NCI-H510A (cell line): ENCODE data around the gene MAG.

ENCODE experiments used
- DNase-seq: peaks from one replicate; lab custom pipeline; 2025; lab: John Stamatoyannopoulos, UW

MAG gene

GRCh38 chr19:35265126-35265899 lies 26.6 kb upstream of the MAG start:
- no peak for DNase-seq

DNA sequence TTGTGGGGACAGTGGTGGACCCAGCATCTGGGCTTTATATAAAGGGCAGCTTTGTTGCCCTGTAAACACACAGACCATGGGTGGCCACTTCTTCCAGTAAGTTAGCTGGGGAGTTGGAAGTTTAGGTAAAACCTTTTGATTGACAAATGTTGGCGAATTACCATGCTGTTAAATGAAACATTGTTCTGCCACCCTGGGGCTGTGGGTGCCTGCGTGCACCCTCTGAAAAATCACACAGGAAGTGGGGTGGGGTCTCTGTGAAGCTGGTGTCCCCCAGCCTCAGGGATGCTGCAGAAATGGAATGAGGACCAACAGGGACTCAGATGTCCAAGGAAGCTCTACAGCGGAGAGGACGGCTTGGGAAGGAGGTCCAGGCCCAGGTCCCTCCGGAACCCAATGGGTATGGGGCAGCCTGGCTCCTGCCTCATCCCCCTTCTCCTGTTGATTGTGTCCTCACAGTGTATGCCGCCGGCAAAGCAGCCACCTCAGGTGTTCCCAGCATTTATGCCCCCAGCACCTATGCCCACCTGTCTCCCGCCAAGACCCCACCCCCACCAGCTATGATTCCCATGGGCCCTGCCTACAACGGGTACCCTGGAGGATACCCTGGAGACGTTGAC lies 26.0 kb upstream of the MAG start:
- no peak for DNase-seq

GRCh38 chr19:35266520-35267352 lies 25.2 kb upstream of the MAG start:
- DNase-seq: no peak

GRCh38 chr19:35267353-35267817 lies 24.6 kb upstream of the MAG start:
- DNase-seq: no peak

DNA sequence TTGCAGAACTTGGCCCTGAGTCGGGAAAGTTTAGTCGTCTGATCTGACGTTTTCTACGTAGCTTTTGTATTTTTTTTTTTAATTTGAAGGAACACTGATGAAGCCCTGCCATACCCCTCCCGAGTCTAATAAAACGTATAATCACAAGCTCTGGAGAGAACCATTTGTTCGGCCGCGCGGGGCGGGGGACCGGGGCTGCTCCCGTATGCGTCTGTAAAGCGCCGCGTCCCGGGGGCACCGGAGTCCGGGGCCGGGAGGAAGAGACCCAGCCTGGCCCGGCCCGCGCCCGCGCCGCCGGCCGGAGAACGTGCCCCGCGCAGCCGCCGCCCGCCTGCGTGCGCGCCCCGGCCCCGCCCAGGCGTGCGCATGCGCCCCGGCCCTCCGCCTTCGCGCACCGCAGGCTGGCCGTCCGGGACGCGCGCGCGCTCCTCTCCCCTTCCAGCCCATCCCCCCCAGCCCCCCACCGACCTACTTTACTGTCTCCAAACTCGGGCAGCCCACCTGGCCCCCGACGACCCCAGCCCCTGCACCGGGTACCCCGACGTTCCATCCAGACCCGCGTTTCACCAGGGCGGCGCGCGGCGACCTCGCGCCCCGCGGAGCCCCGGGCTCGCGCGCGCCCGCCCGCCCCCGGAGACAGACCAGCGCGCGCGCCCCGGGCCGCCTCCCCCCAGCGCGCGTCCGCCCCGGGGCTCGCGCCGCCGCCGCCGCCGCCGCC lies 24.0 kb upstream of the MAG start:
- DNase-seq: peak; percentile 61

DNA sequence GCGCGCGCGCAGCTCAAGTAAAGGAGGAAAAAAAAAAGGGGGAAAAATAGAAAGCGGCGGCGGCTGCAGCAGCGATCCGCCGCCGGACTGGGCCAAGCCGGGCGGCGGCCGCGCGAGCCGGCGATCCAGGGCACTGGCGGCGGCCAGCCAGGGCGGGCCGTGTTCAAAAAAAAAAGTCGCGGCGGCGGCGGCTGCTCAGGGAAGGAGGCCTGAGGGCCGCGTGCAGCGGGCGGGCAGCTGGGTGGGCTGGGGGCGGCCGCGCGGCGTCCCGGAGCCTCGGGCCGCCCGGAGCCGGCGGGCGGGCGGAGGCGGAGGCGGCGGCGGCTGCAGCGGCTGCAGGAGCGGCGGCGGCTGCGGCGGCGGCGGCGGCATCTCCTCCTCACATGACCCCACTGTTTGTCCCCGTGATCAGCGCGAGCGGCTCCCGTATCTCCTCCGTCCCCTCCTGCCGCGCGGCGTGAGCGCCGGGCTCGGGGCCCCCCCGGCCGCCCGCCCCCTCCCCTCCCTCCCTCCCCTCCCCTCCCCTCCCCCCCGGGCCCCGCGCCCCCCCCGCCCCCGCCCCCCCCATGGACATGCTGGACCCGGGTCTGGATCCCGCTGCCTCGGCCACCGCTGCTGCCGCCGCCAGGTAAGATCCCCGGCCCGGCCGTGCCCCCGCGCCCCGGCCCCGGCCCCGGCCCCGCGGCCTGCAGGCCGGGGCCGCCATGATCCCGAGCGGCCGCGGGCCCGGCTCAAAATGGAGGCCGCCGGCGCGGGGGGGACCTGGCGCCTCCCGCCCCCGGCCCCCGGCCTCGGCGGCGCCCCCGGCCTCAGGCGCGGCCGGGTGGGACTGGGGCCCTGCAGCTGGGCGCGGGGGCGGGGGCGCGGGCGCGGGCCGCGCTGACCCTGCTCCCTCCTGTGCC lies 23.2 kb upstream of the MAG start, which contains the start of gene USF2:
Gene USF2 (plus strand): TSS at position 427 of the 902 bp plus-strand sequence. CDS start 140 bp downstream, at position 567.
- DNase-seq: peak; percentile 47

DNA sequence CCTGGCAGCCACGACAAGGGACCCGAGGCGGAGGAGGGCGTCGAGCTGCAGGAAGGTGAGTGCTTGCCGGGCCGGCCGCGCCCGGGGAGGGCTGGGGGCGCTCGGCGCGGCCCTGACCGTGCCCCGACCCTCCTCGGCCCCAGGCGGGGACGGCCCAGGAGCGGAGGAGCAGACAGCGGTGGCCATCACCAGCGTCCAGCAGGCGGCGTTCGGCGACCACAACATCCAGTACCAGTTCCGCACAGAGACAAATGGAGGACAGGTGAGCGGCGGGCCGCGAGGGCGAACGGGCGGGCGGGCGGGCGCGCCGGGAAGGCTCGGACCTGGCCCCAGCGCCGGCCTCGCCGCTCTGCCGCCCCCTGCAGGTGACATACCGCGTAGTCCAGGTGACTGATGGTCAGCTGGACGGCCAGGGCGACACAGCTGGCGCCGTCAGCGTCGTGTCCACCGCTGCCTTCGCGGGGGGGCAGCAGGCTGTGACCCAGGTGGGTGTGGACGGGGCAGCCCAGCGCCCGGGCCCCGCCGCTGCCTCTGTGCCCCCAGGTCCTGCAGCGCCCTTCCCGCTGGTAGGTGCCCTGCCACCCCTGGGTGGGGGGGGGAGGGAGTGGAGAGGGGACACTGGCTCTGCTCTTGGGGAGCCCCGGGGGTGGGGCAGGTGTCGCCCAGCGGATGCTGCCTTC lies 22.4 kb upstream of the MAG start:
- peak; percentile 72 for DNase-seq

DNA sequence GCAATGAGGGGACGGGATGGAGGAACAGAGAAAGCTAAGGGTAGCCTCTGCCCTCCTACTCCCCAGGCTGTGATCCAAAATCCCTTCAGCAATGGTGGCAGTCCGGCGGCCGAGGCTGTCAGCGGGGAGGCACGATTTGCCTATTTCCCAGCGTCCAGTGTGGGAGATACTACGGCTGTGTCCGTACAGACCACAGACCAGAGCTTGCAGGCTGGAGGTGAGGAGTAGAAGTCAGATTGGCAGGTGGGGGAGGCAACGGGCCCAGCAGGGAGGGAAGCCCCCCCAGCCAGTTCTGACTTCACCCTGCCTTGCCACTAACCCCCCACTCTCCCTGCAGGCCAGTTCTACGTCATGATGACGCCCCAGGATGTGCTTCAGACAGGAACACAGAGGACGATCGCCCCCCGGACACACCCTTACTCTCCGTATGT lies 21.6 kb upstream of the MAG start:
- DNase-seq: no peak

GRCh38 chr19:35271546-35271945 lies 20.4 kb upstream of the MAG start:
- DNase-seq: no peak

DNA sequence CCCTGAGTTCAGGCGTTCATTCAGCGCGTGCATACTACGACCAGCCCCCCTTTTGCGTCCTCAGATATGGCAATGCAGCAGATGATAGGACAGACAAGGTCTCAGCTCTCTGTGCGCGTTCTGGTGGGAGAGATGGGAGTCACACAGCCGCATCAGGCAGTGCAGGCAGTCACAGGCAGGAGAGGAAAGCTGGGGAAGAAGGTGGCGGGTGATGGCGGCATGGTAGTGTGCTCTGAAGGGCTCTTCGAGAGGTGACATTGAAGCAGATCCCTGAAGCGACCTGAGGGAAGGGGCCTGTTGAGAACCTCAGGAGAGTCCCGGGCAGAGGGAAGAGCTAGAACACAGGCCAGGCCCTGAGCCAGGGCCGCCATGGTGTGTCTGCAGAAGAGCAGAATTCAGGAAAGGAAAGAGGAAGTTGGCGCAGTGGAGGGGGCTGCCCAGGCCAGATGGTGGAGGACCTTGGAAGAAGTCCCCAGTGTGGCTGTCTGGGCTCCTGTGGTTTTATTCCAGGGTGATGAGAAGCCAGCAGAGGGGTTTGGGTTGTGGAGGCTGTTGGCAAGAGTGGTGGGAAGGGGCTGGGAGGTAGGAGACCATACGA lies 19.7 kb upstream of the MAG start:
- DNase-seq: no peak

- no peak for DNase-seq
Observed at GRCh38 chr19:35272954-35273649, 18.9 kb upstream of the MAG start.

DNA sequence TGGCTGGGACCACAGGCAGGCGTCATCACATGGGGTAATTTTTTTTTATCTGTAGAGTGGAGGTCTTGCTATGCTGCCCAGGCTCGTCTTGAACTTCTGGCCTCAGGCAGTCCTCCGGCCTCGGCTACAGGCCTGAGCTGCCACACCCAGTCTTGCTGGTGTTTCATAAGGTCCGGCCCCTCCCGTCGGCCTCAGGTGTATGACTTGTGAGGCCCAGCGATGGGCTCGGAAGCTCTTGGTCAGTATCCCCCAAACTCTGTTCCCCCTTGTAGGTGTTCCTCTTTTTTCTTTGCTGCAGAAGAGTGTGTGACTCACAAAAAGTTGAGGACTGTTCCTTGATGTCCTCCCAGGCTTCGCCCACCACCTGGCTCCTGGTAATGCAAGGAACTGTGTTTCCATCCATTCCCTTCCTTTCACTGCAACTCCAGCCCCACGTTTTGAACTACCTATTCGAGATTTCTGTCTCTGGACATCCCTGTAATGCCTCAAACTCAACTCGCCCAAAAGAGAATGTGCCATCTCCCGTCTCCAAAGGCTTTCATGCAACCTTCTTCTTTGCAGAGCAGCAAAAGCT lies 18.2 kb upstream of the MAG start:
- no peak for DNase-seq

GRCh38 chr19:35274323-35274722 lies 17.6 kb upstream of the MAG start:
- DNase-seq: no peak

GRCh38 chr19:35276706-35277281 lies 15.2 kb upstream of the MAG start:
- DNase-seq: no peak

GRCh38 chr19:35278578-35279284 lies 13.2 kb upstream of the MAG start:
- DNase-seq: no peak

DNA sequence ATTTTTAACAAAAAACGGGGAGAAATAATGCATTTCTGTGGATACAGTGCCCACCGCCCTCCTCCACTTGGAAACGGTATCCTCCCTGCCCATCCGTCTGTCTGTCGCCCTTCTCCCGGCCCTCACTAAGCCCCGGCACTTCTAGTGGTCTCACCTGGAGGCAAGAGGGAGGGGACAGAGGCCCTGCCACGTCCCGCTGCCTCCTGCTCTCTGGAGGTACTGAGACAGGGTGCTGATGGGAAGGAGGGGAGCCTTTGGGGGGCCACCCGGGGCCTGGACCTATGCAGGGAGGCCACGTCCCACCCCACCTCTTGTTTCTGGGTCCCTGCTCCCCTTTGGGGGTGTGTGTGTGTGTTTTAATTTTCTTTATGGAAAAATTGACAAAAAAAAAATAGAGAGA lies 12.6 kb upstream of the MAG start:
- no peak for DNase-seq

GRCh38 chr19:35279985-35280821 lies 11.8 kb upstream of the MAG start:
- no peak for DNase-seq
